GM20431 (cell line): ENCODE results near the gene ILK.

ENCODE experiments used
- in situ Hi-C: fragments of 300-500 bp; cut with MseI, MboI; formaldehyde crosslinking; loops from one replicate; pipeline ENCODE4 v1.15.0; 2020; ENCODE audit warnings: low sequenced_read_pairs; ENCODE audit not compliant: unreplicated experiment

The ILK gene

GRCh38 chr11:6602096-6602940 lies 1.3 kb upstream of the ILK start:
- in situ Hi-C loops: no loop called here

GRCh38 chr11:6604081-6604626 lies 580 bp downstream of the ILK start:
- in situ Hi-C loops: no loop called here

- in situ Hi-C loops: no loop called here
Measured at GRCh38 chr11:6604790-6605189, 1.2 kb downstream of the ILK start.

GRCh38 chr11:6606471-6607189 lies 3.1 kb downstream of the ILK start:
- in situ Hi-C loops: no loop called here

GRCh38 chr11:6607190-6607795 lies 3.7 kb downstream of the ILK start:
- in situ Hi-C loops: no loop called here

- in situ Hi-C loops: no loop called here
Measured at GRCh38 chr11:6608011-6608410, 4.4 kb downstream of the ILK start.

GRCh38 chr11:6608726-6609501 lies 5.3 kb downstream of the ILK start:
- in situ Hi-C loops: no loop called here

- in situ Hi-C loops: no loop called here
Measured at GRCh38 chr11:6609502-6610015, 6.0 kb downstream of the ILK start.

- in situ Hi-C loops: no loop called here
Measured at GRCh38 chr11:6610591-6610990, 7.0 kb downstream of the ILK start.

- in situ Hi-C loops: no loop called here
Measured at GRCh38 chr11:6611092-6611962, 7.8 kb downstream of the ILK start.

GRCh38 chr11:6611963-6612212 lies 8.3 kb downstream of the ILK start:
- in situ Hi-C loops: no loop called here

- in situ Hi-C loops: no loop called here
Measured at GRCh38 chr11:6612213-6613041, 8.9 kb downstream of the ILK start, which contains the start of gene TAF10. TAF10 (minus strand) TSS chr11:6612216; CDS start chr11:6612189, 27 bp downstream.

- in situ Hi-C loops: no loop called here
Measured at GRCh38 chr11:6613496-6613895, 9.9 kb downstream of the ILK start.

- in situ Hi-C loops: no loop called here
Measured at GRCh38 chr11:6614446-6614845, 10.9 kb downstream of the ILK start.

- in situ Hi-C loops: no loop called here
Measured at GRCh38 chr11:6615046-6615445, 11.5 kb downstream of the ILK start.

GRCh38 chr11:6615882-6616585 lies 12.5 kb downstream of the ILK start:
- in situ Hi-C loops: no loop called here

GRCh38 chr11:6616596-6617250 lies 13.1 kb downstream of the ILK start:
- in situ Hi-C loops: no loop called here
